OCI-LY1 (cell line): Measurements from ENCODE around the gene GRIN3B.

ENCODE experiments used
- H2AFZ ChIP-seq: fragments of 200-600 bp; sonication (generic), shearing (Covaris generic); 2 replicates; pipeline ENCODE4 v1.6.0; 2014; ENCODE audit warnings: antibody characterized with exemption, mild to moderate bottlenecking, low read length
- H3F3A ChIP-seq: fragments of 200-600 bp; sonication (generic), shearing (Covaris generic); 2 replicates; pipeline ENCODE4 v1.6.0; 2014; ENCODE audit warnings: mild to moderate bottlenecking, antibody characterized with exemption, low read length, moderate library complexity; ENCODE audit not compliant: insufficient read depth
- H3K27ac ChIP-seq: fragments of 200-600 bp; sonication (generic); 2 replicates; pipeline ENCODE4 v1.5.1; 2014; ENCODE audit warnings: low read length, mixed run types, mild to moderate bottlenecking, low read depth; ENCODE audit not compliant: poor library complexity, severe bottlenecking
- H3K27me3 ChIP-seq: fragments of 200-600 bp; sonication (generic); 2 replicates; pipeline ENCODE4 v1.6.0; 2014; ENCODE audit warnings: antibody characterized with exemption, mild to moderate bottlenecking, low read length, moderate library complexity; ENCODE audit not compliant: insufficient read depth
- H3K36me3 ChIP-seq: fragments of 200-600 bp; sonication (generic); 2 replicates; pipeline ENCODE4 v1.6.1; 2014; ENCODE audit warnings: mild to moderate bottlenecking, antibody characterized with exemption, low read length, moderate library complexity, mixed read lengths; ENCODE audit not compliant: insufficient read depth
- H3K4me1 ChIP-seq: fragments of 200-600 bp; sonication (generic); 2 replicates; pipeline ENCODE4 v1.5.1; 2014; ENCODE audit warnings: mild to moderate bottlenecking, low read length, moderate library complexity; ENCODE audit not compliant: insufficient read depth, severe bottlenecking
- H3K4me2 ChIP-seq: fragments of 200-600 bp; sonication (generic), shearing (Covaris generic); 2 replicates; pipeline ENCODE4 v1.6.1; 2014; ENCODE audit warnings: low read length
- H3K4me3 ChIP-seq: fragments of 200-600 bp; sonication (generic); 2 replicates; pipeline ENCODE4 v1.5.1; 2014; ENCODE audit warnings: low read length, low read depth, mild to moderate bottlenecking, mixed read lengths; ENCODE audit not compliant: poor library complexity, severe bottlenecking
- H3K79me2 ChIP-seq: fragments of 200-600 bp; shearing (Covaris generic); 2 replicates; pipeline ENCODE4 v1.6.1; 2016; ENCODE audit warnings: mixed run types, low read length, mixed read lengths; ENCODE audit not compliant: insufficient read depth
- H3K9ac ChIP-seq: fragments of 200-600 bp; sonication (generic), shearing (Covaris generic); 2 replicates; pipeline ENCODE4 v1.6.1; 2014; ENCODE audit warnings: mild to moderate bottlenecking, low read length, mixed read lengths
- H3K9me2 ChIP-seq: fragments of 200-600 bp; sonication (generic), shearing (Covaris generic); 2 replicates; pipeline ENCODE4 v1.6.1; 2014; ENCODE audit warnings: low read depth, mild to moderate bottlenecking, low read length, mixed read lengths
- H3K9me3 ChIP-seq: fragments of 200-600 bp; shearing (Covaris generic); 2 replicates; pipeline ENCODE4 v1.6.1; 2014; ENCODE audit warnings: low read length, mixed read lengths
- H4K20me1 ChIP-seq: fragments of 200-600 bp; sonication (generic), shearing (Covaris generic); 2 replicates; pipeline ENCODE4 v1.6.0; 2016; ENCODE audit warnings: mild to moderate bottlenecking, low read length; ENCODE audit not compliant: insufficient read depth
- EZH2 ChIP-seq: fragments of 200-600 bp; sonication (generic), shearing (Covaris generic); IDR thresholded peaks from 2 replicates; pipeline ENCODE4 v1.8.0; 2017; ENCODE audit warnings: borderline replicate concordance, mixed run types, mild to moderate bottlenecking, antibody characterized with exemption, low read length, moderate library complexity, mixed read lengths
- TF ChIP-seq, protein P1 (sequence below): fragments of 200-600 bp; sonication (generic), shearing (Covaris generic); IDR thresholded peaks from 2 replicates; pipeline ENCODE4 v1.5.1; 2017; ENCODE audit warnings: mild to moderate bottlenecking, antibody characterized with exemption, low read length, moderate library complexity, mixed read lengths

GRIN3B gene

GRCh38 chr19:990119-990571, 10.1 kb upstream of the GRIN3B start:
- no peak overlapping the region for H3K4me2 ChIP-seq
- no peak overlapping the region for H2AFZ ChIP-seq
- peaks cover under 1% of the 10 kb centered on the region for H3K4me1 ChIP-seq
- TF ChIP-seq, protein P1, sequence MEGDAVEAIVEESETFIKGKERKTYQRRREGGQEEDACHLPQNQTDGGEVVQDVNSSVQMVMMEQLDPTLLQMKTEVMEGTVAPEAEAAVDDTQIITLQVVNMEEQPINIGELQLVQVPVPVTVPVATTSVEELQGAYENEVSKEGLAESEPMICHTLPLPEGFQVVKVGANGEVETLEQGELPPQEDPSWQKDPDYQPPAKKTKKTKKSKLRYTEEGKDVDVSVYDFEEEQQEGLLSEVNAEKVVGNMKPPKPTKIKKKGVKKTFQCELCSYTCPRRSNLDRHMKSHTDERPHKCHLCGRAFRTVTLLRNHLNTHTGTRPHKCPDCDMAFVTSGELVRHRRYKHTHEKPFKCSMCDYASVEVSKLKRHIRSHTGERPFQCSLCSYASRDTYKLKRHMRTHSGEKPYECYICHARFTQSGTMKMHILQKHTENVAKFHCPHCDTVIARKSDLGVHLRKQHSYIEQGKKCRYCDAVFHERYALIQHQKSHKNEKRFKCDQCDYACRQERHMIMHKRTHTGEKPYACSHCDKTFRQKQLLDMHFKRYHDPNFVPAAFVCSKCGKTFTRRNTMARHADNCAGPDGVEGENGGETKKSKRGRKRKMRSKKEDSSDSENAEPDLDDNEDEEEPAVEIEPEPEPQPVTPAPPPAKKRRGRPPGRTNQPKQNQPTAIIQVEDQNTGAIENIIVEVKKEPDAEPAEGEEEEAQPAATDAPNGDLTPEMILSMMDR, result no peak
- TF ChIP-seq EZH2, result no peak
- H3K4me3 ChIP-seq, result no peak overlapping the region
- H4K20me1 ChIP-seq, result no peaks in the 10 kb centered on the region
- no peaks in the 10 kb centered on the region for H3K79me2 ChIP-seq
- no peaks in the 10 kb centered on the region for H3K9me3 ChIP-seq
- H3F3A ChIP-seq, result no peaks in the 10 kb centered on the region
- peaks cover 44% of the 10 kb centered on the region for H3K36me3 ChIP-seq
- H3K9me2 ChIP-seq, result no peaks in the 10 kb centered on the region
- no peaks in the 10 kb centered on the region for H3K27me3 ChIP-seq
- no peak overlapping the region for H3K9ac ChIP-seq
- no peak overlapping the region for H3K27ac ChIP-seq

DNA sequence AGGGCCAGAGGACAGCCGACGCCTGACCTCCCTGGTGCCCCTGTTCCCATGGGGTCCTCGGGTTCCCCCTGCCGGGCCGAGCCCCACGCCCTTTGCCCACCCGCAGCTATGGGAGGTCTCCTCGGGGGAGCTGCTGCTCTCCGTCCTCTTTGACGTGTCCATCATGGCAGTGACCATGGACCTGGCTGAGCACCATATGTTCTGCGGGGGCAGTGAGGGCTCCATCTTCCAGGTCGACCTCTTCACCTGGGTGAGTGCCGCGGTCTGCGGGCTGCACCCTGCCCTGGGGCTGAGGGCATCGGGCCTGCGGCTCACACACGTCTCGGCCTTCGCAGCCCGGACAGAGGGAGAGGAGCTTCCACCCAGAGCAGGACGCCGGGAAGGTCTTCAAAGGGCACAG, 9.5 kb upstream of the GRIN3B start:
- no peak for TF ChIP-seq EZH2
- TF ChIP-seq, protein P1, result no peak
- Histone ChIP-seq H3K9ac (no peak overlapping the region), H2AFZ (no peak overlapping the region), H3F3A (no peaks in the 10 kb centered on the region), H3K27ac (no peak overlapping the region), H3K4me3 (no peak overlapping the region), H3K27me3 (no peaks in the 10 kb centered on the region), H3K79me2 (no peaks in the 10 kb centered on the region), H3K9me3 (no peaks in the 10 kb centered on the region), H3K4me1 (no peaks in the 10 kb centered on the region), H4K20me1 (no peaks in the 10 kb centered on the region), H3K9me2 (no peaks in the 10 kb centered on the region), H3K4me2 (no peak overlapping the region), H3K36me3 (peaks cover 43% of the 10 kb centered on the region)

DNA sequence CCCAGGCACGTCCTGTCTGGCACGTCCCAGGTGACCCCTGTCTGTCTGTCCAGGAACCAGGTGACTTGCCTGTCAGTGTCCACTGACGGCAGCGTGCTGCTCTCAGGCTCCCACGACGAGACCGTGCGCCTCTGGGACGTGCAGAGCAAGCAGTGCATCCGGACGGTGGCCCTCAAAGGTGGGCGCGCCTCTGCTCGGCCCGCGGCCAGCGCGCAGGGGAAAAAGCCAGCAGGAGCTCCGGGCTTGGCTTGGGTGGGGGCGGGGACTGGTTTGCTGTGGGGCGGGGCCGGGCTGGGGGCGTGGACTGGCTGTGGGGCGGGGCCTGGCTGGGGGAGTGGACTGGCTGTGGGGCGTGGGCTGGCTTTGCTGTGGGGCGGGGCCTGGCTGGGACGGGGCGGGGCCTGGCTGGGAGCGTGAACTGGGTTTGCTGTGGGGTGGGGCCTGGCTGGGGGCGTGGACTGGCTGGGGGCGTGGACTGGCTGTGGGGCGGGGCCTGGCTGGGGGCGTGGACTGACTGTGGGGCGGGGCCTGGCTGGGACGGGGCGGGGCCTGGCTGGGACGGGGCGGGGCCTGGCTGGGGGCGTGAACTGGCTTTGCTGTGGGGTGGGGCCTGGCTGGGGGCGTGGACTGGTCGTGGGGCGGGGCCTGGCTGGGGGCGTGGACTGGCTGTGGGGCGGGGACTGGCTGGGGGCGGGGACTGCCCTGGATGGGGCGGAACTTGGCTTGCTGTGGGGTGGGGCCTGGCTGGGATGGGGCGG, 8.9 kb upstream of the GRIN3B start:
- Histone ChIP-seq H3K4me3 (no peak overlapping the region), H3F3A (no peaks in the 10 kb centered on the region), H3K36me3 (peaks cover 39% of the 10 kb centered on the region), H3K79me2 (no peaks in the 10 kb centered on the region), H3K4me1 (no peaks in the 10 kb centered on the region), H3K9ac (no peak overlapping the region), H3K9me3 (no peaks in the 10 kb centered on the region), H2AFZ (no peak overlapping the region), H4K20me1 (no peaks in the 10 kb centered on the region), H3K4me2 (no peak overlapping the region), H3K27me3 (no peaks in the 10 kb centered on the region; the same call in 1 of the 2 replicates), H3K27ac (no peak overlapping the region), H3K9me2 (no peaks in the 10 kb centered on the region)
- TF ChIP-seq, protein P1, result no peak
- no peak for TF ChIP-seq EZH2
